ENCODE measurements around the gene STXBP4. TPM values are rescaled to one million over a fixed set of nuclear protein-coding genes. Genes with fewer than 3 reads are reported as not detected.
A peak's percentile ranks its signal among the peaks of the same experiment; 100 is the strongest.

The STXBP4 gene
- total RNA-seq, 4 donors from 2014 or later, result 8.0 to 57.6 (median 18.8) TPM

DNA sequence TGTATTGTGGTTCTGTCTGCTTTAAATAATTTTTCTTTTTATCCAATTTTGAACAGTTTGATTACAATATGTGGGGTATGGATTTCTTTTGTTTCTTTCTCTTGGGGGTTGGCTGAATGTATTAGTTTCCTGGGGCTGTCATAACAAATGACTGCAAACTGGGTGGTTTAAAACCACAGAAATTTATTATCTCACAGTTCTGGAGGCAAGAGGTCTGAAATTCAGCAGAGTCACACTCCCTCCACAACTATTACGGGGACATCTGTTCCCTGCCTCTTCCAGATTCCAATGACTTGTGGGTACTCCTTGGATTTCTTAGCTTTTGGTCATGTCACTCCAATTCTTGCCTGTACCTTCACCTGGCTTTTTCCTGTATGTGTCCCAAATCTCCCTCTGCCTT is 23.8 kb upstream of the STXBP4 start:
- no peak for DNase-seq
- peaks cover 0 to 7% (median 0%) of the 10 kb centered on the region in 3 donors for H3K36me3 ChIP-seq
- TF ChIP-seq, protein P1, sequence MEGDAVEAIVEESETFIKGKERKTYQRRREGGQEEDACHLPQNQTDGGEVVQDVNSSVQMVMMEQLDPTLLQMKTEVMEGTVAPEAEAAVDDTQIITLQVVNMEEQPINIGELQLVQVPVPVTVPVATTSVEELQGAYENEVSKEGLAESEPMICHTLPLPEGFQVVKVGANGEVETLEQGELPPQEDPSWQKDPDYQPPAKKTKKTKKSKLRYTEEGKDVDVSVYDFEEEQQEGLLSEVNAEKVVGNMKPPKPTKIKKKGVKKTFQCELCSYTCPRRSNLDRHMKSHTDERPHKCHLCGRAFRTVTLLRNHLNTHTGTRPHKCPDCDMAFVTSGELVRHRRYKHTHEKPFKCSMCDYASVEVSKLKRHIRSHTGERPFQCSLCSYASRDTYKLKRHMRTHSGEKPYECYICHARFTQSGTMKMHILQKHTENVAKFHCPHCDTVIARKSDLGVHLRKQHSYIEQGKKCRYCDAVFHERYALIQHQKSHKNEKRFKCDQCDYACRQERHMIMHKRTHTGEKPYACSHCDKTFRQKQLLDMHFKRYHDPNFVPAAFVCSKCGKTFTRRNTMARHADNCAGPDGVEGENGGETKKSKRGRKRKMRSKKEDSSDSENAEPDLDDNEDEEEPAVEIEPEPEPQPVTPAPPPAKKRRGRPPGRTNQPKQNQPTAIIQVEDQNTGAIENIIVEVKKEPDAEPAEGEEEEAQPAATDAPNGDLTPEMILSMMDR (IDR thresholded peaks at IDR 0.05), result no peak
- no peak for TF ChIP-seq POLR2A (IDR thresholded peaks at IDR 0.05)
- H3K9me3 ChIP-seq, result no peaks in the 10 kb centered on the region
- H3K4me3 ChIP-seq, result no peak overlapping the region
- H3K4me1 ChIP-seq, result peaks cover 0 to 4% (median 0%) of the 10 kb centered on the region in 4 donors
- H3K27me3 ChIP-seq, result no peaks in the 10 kb centered on the region
- H3K27ac ChIP-seq, result no peak overlapping the region

DNA sequence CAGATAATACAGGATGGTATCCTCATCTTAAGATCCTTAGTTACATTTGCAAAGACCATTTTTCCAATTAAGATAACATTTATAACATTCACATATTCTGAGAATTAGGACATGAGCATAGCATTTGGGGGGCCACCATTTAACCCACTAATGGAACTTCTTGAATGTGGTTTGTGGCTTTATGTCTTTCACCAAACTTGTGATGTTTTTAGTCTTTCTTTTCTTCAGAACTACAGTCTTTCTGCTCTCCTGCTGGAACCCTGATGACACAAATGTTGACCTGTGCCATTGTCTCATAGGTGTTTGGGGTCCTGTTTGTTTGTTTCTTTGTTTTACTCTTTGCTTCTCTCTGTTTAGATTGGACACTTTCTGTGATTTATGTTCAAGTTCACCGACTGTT is 23.3 kb upstream of the STXBP4 start:
- no peaks in the 10 kb centered on the region for H3K27me3 ChIP-seq
- H3K4me3 ChIP-seq, result no peak overlapping the region
- H3K36me3 ChIP-seq, result peaks cover 0 to 3% (median 0%) of the 10 kb centered on the region in 3 donors
- H3K9me3 ChIP-seq, result no peaks in the 10 kb centered on the region
- TF ChIP-seq, protein P1 (IDR thresholded peaks at IDR 0.05), result no peak
- no peak for TF ChIP-seq POLR2A (IDR thresholded peaks at IDR 0.05)
- H3K27ac ChIP-seq, result no peak overlapping the region
- peaks cover 0 to 4% (median 0%) of the 10 kb centered on the region in 4 donors for H3K4me1 ChIP-seq
- no peak for DNase-seq

DNA sequence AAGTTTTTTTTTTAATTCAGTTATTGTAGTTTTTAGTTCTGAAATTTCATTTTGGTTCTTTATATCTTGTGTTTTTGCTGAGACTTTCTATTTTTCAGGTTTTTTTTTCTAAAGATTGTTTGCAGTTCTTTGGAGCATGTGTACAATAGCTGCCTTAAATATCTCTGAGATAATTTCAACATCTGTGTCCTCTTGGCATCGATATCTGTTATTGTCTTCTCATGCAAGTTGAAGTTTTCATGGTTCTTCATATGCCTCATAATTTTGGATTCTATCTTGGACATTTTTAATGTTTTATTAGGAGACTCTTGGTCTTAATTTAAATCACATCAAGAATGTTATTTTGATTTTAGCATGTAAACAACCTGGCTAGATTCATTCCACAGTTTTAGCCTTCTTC is 22.9 kb upstream of the STXBP4 start:
- H3K27ac ChIP-seq, result no peak overlapping the region
- H3K4me3 ChIP-seq, result no peak overlapping the region
- peaks cover 0 to 4% (median 0%) of the 10 kb centered on the region in 4 donors for H3K4me1 ChIP-seq
- no peak for TF ChIP-seq POLR2A (IDR thresholded peaks at IDR 0.05)
- TF ChIP-seq, protein P1 (IDR thresholded peaks at IDR 0.05), result no peak
- H3K27me3 ChIP-seq, result no peaks in the 10 kb centered on the region
- H3K36me3 ChIP-seq, result peaks cover 0 to 2% (median 0%) of the 10 kb centered on the region in 3 donors
- no peaks in the 10 kb centered on the region for H3K9me3 ChIP-seq
- no peak for DNase-seq

DNA sequence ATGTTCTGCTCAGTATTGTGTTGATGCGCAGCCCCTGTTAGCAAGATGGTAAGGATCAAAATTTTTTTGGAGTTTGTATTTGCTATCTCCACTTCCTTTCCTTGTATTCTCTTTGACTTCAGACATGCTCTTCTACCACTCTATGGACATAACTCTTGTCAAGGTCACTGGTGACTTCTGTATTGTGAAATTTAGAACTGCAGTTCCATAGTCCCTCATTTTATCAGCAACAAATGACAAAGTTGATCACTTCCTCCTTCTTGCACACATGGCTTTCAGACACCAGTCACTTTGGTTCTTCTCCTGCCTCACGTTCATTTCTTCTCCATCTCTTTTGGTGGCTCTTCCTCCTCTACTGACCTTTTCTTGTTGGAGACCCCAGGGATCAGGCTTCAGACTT is 21.2 kb upstream of the STXBP4 start:
- no peak for DNase-seq
- H3K9me3 ChIP-seq, result no peaks in the 10 kb centered on the region
- H3K4me3 ChIP-seq, result no peak overlapping the region
- no peak overlapping the region for H3K27ac ChIP-seq
- peaks cover 0 to 8% (median 0%) of the 10 kb centered on the region in 3 donors for H3K36me3 ChIP-seq
- no peaks in the 10 kb centered on the region for H3K27me3 ChIP-seq
- H3K4me1 ChIP-seq, result peaks cover 0 to 4% (median 0%) of the 10 kb centered on the region in 4 donors
- TF ChIP-seq, protein P1 (IDR thresholded peaks at IDR 0.05), result no peak
- TF ChIP-seq POLR2A (IDR thresholded peaks at IDR 0.05), result no peak

DNA sequence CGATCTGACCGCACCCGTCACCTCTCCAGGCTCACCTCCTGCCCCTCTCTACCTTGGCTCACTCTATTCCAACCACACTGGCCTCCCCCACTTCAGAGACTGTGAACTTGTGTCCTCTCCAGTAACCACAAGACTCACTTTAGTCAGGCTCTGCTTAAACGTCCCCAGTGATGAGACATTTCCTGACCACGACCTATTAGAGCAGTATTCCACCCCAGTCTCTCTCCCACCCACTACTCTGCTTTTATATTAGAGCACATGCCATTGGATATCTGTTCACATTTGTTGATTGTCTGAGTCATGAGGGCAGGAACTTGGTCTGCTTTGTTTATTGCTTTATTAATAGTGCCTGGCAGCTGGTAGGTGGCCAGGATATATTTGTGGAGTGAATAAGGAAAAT is 20.2 kb upstream of the STXBP4 start:
- Histone ChIP-seq H3K4me3 (no peak overlapping the region), H3K4me1 (peaks cover 0 to 4% (median 0%) of the 10 kb centered on the region in 4 donors), H3K36me3 (peaks cover 0 to 8% (median 0%) of the 10 kb centered on the region in 3 donors), H3K27me3 (no peaks in the 10 kb centered on the region), H3K9me3 (no peaks in the 10 kb centered on the region), H3K27ac (peak overlapping the region in 1 of 4 donors; percentile 56)
- DNase-seq, result no peak
- TF ChIP-seq, protein P1 (IDR thresholded peaks at IDR 0.05), result no peak
- no peak for TF ChIP-seq POLR2A (IDR thresholded peaks at IDR 0.05)

DNA sequence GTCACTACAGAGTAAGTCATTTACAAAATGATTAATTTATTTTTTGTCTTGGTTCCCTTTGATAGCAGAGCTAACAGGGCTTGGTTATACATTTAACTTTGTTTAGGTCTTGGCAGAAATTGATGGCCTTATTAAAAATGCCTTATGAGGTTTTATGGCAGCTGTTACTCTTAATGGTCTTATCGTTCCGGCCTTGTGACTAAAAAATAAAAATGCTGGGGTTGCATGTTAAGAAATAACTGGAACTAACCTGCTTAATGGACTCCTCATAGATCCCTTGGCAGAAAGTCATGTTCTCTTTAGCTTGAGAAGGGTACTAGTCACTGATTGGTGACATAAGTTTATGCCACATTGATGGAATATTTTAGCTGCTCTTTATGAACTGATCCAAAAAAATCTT is 18.4 kb upstream of the STXBP4 start:
- no peak for TF ChIP-seq POLR2A (IDR thresholded peaks at IDR 0.05)
- TF ChIP-seq, protein P1 (IDR thresholded peaks at IDR 0.05), result no peak
- H3K36me3 ChIP-seq, result peaks cover 0 to 17% (median 0%) of the 10 kb centered on the region in 3 donors
- H3K27me3 ChIP-seq, result no peaks in the 10 kb centered on the region
- DNase-seq, result no peak
- H3K27ac ChIP-seq, result no peak overlapping the region
- H3K4me1 ChIP-seq, result peaks cover 0 to 4% (median 0%) of the 10 kb centered on the region in 4 donors
- no peak overlapping the region for H3K4me3 ChIP-seq
- no peaks in the 10 kb centered on the region for H3K9me3 ChIP-seq
